ENCODE results near the gene PMEPA1. TPM values are rescaled to one million over a fixed set of nuclear protein-coding genes. Genes with fewer than 3 reads are reported as not detected.

The PMEPA1 gene
- total RNA-seq, 1 donor from 2014 or later: 2.7 TPM

DNA sequence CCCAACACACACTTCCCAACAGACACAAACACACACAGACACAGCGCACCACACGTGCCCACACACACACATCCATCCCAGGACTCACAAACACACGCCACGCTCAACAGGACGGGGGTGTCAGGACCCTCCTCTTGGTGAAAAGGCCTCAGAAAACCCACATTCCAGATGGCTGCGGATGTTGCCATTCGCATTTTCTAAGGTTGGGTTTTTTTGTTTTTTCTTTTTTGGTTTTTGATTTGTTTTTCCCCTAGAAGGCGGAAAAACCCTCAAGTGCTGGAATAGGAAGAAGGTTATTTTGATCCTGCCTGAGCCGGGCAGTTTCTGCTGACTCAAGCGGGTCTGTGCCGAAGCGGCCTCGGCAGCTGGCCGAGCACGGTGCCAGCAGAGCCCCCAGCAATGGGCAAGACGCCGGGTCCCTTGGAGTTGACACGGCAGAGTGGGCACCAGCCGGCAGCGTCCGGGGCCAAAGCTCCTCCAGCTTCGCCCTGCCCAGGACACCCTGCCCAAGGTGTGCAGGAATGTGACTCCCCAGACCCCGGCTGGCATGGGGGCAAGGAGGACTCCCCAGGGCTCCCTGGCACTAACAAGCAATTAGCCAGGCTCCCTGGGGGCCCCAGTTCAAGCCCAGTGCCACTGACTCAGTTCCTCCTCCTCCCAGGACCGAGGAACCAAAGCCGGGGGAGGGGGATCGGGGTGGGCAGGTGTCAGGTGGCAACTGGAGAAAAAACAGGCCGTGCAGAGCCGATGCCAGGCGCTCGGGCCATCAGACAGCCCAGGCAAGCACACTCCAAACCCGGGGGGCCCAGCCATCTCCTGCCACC, 48.7 kb downstream of the PMEPA1 start:
- no peak for ATAC-seq

DNA sequence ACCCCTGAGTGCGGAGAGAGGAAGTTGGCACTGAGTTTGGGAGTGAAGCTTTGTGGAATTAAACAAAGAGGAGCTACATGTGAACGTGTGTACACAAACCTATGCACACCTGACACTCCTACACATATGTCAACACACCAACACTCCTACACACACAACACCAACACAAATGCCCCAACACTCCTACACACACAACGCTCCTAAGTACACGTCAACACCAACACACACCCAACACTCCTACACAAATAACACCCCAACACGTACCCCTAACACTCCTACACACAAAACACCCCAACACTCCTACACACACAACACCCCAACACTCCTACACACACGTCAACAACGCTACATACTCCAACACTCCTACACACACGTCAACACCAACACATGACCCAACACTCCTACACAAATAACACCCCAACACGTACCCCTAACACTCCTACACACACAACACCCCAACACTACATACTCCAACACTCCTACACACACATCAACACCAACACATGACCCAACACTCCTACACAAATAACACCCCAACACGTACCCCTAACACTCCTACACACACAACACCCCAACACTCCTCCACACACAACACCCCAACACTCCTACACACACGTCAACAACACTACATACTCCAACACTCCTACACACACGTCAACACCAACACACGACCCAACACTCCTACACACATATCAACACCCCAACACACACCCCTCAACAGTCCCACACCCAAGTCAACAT, 49.5 kb downstream of the PMEPA1 start:
- no peak for ATAC-seq

DNA sequence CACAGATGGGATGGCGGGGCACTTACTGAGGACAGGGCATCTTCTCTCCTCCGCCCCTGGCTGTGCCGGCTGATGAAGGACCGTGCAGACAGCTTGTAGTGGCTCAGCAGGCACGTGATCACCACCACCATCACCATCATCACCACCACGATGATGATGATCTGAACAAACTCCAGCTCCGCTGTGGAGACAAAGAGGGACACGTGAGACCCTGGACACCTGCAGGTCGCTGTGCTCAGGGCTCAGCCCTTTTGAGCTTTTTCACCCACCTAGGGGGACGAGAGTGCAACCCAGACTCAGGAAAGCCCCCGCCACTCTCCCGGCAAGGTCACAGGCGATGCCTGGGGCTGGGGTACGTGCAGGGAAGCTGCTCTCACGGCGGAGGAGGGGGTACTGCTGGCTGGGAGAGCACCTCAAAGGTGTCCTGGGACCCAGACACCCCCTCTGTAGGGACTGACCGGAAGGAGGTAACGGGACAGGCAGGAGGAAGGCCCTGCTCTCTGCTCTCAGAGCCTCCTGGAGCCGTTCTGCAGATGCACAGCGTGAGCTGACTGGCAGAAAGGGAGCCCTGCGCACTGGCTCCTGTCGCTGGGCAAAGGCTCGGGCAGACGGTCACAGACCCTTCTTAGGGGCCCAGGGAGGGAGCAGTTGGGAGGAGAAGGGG, 50.2 kb downstream of the PMEPA1 start:
- ATAC-seq: no peak

DNA sequence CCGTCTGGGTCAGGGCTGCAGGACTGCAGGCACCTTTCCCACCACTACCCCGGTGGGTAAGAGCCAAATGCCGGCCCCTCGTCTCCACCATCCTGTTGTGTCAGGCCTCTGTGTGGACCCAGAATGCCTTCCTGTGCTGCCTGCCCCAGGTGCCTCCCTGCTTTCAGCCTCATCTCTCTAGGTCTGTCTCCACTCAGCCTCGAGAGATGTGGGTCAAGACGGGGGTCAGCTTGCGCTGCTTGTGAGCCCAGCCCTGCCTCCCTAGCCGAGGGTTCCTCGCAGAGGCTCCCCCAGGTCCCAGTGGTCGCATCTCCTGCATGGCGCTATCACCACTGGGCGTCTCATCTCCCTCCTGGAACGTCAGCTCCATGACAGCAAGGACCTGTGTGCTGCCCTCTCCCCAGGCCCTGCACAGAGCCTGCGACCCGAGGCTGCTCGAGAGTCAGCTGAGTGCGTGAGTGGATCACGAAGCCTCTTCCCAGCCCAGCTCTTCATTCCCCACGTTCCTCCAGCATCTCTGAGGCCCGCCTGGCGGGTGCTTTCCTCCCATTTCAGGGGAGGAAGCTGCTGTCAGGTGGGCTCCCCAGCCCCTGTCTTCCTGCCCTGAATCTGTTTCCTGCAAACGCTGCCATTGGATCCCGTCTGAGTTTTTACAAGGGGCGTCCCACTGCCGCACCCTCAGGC, 50.8 kb downstream of the PMEPA1 start:
- ATAC-seq: no peak

DNA sequence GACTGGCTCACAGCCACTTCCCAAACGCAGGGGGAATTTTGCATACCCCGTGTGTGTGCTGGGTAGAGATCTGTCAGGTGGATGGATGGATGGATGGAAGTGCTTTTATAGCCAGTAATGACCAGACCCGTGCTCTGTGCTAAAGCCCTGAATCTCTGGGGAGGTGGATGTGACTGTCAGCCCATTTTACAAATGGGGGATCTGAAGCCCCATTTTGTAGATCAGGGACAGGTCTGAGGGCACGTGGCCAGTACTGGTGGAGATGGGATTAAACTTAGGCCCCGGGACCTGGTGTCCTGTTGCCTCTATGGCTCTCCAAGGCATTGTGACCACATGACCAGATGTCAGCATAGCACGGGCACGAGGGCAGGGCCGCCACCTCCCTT, 51.4 kb downstream of the PMEPA1 start:
- no peak for ATAC-seq

DNA sequence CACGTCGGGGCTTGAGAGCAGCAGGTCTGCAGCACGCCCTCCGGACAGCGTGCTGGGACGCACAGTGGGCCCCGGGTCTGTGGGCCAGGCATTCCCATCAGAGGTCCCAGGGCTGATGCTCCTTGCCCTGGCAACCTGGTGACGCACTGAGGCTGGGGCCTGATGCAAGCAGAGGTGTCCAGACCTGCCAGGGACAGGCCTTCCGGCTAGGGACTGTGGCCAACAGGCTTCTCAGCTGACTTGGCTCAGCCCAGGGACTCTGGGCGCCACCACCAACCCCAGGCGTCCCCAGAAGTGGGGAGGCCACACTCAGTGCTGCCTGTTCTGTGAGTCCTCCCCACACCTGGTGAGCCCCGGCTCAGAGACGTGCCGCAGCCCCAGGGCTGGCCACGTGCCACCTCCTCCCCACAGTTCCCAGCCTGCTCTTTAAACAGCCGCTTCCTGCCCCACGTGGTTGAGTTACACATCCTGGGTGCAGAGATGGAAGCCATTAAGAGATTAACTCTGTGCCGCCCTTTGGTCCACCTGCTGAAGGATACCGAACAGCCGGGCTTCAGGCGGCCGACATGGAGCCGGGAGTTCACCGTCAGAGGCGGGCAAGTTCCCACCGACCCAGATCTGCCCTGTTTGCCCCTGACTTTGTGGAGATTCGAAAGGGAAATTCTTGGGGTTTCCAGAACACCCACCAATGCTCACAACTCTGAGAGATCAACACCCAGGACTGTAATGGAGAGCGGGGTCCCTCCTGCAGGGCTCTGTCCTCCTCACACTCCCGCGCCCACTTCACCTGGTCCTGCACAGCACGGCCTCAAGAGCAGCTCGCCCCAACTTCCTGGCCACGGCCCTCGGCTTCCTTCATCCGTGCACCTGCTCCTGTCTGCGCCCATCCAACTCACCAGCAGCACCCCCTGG, 52.0 kb downstream of the PMEPA1 start:
- ATAC-seq: peak; percentile 73

DNA sequence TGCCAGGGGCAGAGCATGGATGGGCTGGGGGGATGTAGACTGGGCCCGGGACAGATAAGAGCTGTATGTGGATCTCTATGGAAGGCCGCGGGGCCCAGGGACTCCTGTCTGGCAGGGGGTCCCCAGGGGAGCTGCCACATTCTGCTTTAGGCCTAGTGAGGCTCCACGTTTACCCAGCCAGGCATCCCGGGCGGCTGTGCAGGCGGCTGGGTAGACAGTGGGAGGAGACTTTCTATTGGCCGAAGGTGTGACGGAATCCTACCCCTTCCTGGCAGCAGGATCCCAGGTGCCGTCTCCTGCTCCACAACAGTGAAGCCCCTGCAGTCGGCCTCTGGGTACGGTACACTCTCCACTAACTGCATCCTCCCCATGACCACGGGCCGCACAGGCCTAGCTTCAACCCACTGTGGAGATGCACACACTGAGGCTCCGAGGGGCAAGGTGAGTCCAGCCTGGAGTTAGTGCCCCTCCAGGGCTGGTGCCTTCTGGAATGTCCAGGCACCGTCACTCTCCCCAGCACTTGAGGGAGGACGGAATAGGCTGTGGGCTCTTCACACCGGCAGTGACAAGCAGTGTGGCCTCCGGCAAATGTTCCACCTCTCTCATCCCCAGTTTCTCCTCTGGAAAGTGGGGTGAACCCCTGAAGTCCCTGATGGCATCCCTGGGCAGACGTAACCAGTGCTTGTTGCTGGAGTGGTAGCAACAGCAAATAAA, 52.8 kb downstream of the PMEPA1 start:
- no peak for ATAC-seq

DNA sequence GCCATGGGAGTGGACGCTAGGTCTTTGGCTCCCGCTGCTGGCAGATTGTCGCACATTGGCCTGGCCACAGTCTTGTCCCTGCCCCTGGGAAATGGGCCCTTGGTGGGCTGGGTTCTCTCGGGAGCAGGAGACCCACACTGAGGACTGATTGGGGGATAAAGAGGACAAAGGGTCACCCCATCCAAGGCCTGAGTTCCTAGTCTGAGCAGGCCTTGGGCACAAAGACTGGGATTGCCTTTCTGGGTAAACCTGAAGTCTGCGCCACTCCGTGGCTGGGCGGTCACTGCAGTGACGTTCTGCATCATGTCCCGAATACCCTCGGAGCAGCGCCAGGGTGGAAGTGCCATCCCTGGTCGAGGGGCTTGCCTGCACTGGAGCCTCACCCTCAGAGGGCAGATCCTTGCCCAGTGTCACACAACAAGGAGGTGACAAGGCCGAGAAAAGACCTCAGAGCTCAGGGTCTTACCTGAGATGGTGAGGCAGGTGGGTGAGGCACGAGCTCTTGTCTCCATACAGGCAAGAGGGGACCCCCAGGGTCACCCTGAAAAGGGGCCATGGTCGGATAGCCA, 53.5 kb downstream of the PMEPA1 start:
- ATAC-seq: no peak

DNA sequence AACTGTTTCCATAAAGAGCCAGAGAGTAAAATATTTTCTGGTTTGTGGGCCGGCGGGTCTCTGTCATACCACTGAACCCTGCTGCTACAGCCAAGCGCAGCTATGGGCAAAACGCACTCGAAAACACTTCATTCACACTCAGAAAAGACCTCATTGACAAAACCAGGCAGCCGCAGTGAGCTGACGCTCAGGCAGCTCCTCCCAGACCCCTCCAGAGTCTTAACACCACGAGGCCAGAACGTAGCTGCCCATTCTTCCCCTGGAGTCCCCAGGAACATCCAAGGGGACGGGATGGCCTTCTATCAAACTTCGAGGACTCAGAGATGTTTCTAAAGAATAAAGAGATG, 54.0 kb downstream of the PMEPA1 start:
- no peak for ATAC-seq

DNA sequence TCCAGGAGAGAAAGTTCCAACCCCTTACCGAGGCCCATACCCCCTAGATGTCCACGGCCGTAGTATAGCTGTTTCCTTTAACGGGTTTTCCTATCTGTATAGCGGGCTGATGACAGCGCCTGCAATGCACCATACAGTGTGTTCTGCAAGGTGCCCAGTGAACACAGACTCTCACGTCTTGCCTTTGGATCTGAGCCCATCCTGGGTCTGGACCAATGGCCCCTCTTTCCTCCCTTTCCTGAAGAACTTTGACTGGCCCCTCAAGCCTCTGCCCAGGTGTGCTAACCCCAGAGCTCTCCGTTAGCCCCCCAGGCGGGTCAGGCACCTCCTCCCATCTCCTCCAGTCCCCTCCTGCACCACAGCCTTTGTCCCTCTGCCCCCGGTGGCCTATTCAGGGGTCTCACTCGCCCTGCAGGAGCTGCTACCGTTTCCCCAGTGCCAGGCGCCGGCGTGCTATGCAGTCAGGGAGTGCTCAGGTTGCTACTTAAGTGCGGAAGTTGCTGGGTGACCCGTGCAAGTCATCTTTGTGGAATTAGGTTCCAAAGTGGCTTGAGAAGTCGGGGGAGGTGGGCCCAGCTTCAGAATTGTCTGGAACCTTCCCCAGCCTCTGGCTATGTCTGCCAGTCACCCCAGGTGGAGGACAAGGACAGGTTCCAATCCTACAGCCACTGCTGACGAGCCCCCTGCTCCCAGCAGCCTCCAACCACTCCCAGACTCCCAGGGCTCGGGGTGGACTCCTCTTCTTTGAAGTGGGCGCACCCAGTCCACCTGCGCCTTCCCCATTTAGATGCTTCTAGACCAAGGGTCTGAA, 54.6 kb downstream of the PMEPA1 start:
- no peak for ATAC-seq

DNA sequence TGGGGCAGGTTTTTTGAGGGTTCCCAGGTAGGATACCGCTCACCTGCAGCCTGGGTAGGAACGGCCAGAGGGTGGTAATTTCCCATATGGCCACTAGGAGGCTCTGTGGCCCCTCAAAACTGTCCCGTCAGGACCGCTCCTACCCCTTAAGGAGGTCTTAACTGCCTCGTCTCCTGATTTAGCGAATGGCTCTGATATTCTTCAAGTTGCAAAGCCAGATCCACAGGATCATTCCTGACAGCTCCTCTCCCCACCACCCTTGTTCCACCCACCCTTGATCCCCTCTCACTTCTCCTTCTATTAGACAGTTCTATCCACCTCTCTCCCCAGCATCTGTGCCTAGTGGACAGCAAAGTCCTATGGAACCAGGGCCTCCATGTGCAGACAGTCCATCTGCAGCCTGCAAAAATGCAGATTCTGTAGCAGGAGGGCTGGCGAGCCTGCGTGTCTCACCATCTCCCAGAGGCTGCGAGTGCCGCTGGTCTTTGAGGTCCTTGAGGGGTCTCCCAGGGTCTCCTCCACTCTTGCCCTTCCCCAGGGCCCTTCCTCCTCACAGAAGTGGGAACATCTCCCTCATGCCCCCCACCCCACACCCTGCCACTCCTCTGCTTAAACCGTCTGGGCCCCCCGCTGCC, 55.3 kb downstream of the PMEPA1 start:
- peak; percentile 64 for ATAC-seq

DNA sequence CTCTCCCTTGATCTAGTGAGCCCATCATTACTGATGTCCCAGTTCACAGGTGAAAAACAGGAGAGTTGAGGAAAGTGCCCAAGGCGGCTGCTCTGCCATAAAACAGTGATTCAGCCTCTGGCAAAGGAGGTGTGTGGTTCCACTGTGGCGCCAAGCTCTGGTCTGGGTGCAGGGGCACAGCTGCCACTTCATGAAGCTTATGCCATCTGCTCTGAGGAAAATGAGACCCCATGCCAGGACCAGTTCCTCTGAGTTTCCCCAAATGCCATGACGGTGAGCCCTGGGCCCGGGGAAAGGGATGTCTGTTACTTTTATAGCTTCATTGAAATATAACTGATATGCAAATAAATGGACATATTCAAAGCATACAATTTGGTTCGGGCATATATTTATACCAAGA, 55.9 kb downstream of the PMEPA1 start:
- no peak for ATAC-seq

DNA sequence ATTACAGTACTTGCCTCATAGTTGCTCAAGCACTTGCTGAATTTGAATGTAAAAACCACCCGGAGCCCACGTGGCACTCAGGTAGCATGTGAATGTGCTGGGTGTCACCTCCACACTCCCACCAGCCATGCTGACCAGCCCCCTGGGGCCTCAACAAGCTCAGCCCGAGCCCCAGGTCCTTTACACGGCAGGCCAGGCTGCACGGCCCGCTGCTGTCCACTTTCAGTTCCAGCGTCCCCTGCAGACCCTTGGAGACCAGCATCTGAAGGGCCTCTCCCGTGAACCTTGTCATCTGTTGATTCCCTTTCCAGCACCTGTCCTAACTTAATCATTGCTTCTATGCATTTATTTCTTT, 56.3 kb downstream of the PMEPA1 start:
- ATAC-seq: no peak

DNA sequence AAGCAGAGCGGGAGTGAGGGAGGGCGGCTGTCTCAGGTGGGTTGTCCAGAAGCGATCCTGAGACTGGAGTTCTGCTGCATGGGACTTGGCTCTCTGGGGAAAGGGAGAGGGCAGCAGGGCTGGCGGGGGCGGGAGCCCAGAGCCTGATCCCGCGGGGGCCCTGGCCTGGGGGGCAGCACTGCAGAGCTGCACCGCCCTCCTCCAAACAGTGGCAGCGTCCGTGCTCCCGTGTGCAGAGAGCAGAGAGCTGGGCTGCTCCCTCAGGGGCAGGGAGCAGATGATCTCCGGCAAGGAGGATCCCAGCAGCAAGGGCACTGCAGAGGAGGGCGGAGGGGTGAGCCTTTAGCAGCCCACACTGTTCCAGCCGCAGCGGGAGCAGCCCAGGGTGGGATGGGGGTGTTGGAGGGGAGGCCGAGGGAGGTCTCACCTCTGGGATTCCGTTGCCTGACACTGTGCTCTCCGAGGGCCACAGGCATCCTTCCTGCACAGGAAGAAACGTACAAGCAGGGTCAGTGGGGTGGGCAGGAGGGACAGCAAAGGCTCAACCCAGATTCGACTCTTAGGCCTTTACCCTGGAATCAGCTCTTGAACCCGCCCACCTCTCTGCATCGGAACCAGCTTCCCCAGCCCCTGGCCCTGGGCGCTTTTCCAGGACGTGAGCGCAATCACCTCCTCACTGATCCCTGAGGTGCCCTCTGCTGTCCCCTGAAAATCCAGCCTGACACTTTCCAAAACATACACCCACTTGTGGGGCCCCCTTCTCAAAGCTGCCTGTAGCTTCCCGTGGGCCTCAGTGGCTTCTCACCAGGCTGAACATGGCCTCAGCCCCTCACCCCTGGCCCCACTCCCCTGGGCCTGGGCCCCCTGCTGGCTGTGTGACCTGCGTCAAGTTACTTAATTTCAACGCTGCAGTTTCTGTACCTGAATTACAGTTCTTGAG, 56.9 kb downstream of the PMEPA1 start:
- ATAC-seq: no peak

DNA sequence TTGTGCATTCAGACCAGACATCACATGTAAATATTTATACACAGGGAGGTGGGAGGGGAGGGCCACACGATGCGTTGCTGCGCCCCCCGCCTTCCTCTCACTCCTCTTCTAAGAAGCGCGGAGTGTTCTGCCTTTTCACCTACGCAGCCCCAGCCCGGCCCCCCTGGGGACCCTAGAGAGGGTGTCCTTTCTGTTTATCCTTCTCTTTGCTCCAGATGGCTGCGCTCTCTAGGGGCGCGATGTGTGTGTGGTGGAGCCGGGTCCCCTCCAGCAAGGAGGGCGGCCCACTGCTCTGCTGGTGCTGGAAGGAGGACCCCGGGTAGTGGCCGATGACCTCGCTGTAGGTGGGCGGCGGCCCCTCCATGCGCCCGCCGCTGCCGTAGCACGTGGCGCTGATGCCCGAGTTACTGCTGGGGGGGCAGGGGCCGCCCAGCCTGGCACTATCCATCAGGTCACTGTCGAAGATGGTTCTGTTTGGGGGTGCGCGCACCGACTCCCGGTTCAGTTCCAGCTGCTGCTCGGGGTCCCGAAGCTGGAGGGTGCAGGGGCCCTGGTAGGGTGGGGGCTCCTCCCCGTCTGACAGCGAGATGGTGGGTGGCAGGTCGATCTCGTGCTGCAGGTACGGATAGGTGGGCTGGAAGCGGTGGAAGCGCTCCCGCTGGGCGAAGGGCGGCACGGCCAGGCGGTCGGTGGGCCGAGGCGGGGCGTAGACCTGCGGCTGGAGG, 57.8 kb downstream of the PMEPA1 start:
- no peak for ATAC-seq

DNA sequence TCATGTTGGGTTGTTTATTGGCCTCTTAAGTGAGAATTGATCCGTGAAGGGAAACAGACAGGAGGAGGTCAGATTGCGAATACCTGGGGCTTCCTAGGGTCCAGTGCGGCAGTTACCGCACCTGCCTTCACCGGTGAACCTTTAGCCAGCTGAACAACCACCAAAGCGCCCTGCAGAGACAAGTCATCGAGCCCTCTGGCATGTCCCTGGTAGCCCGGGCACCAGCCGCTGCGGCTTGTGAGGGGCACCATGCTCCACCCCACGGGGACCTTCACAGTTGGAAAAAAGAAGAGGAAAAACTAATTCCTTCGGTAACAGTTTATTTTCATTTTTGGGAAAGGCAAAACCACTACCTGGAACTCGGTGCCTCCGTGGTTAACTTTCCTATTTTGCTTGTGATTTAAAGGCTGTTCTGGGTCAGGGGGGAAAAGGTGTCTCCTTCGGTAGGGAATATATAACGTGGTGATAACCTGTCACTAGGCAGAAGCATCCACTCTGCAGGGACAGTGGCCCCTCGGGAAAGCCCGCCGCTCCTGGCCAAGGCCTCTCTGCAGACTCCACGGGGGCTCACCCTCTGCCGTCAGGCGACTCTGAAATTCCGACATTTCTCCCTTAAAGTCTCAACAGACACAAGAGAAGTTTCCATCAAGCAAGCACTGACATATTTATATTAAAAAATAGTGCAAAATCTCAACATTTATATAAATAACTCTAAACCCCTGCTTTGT, 58.9 kb downstream of the PMEPA1 start:
- ATAC-seq: no peak

DNA sequence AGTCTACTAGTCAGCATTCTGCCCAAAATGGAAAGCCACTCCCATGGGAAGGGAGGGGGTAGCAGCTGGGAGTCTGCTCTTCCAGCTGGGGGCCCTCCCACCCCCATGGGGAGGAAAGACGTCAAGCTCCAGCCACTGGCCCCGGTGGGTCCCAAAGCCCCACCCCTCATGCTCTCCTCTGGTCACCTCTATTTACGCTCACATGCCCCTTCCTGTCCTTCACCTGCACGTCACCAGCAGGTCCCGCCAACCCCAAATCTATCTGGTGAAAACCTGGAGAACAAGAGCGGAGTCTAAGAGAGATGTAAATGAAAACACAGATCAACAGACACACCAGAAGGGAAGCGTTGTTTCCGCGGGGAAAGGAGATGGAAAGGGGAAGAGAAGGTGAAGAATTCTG, 59.5 kb downstream of the PMEPA1 start:
- ATAC-seq: no peak

Measured in esophagus mucosa (tissue), 1 donor.